Endothelial cell of umbilical vein (primary cell): ENCODE results near the gene PRKG1. TPM values are rescaled to one million over a fixed set of nuclear protein-coding genes. Genes with fewer than 3 reads are reported as not detected.

Experiments used
- BruUV-seq: library from RNA; stranded (reverse); fragments of 400-500 nt; replicated peaks from 2 replicates; lab custom pipeline; 2021; lab: Mats Ljungman, UMichigan
- CTCF ChIA-PET: fragments of 300-600, 350-600 bp; sonication (Branson Sonifier 250); formaldehyde crosslinking; loops from one replicate; lab custom pipeline; 2021; ENCODE audit warnings: antibody characterized with exemption, inconsistent platforms; lab: Charles Lee
- POLR2A ChIA-PET: fragments of 300-600, 350-600 bp; sonication (Branson Sonifier 250); formaldehyde crosslinking; loops from one replicate; lab custom pipeline; 2021; ENCODE audit warnings: antibody characterized with exemption, inconsistent platforms; lab: Charles Lee
- DNase-seq: peaks from one replicate; pipeline ENCODE4 v3.0.0-alpha.2; 2011; ENCODE audit warnings: low read depth, low spot score
- FAIRE-seq: peaks from 2 replicates; lab custom pipeline; 2011; peaks lifted over from hg19 to GRCh38; lab: Jason Lieb, UNC
- H2AFZ ChIP-seq: 2 replicates; pipeline ENCODE4 v1.6.0; 2012; ENCODE audit warnings: low read depth, low read length, control low read depth, inconsistent platforms
- H3K27ac ChIP-seq: 2 replicates; pipeline ENCODE4 v1.5.1; 2011; ENCODE audit warnings: low read depth, mild to moderate bottlenecking, control low read depth, low read length, moderate library complexity; ENCODE audit not compliant: insufficient read depth
- H3K27me3 ChIP-seq, 2 experiments: 2 replicates each; pipeline versions ENCODE4 v1.6.0 to v1.6.1; 2011; ENCODE audit warnings: low read length in 2 of 2, mixed read lengths in 1 of 2; ENCODE audit not compliant: control insufficient read depth in 2 of 2, insufficient read depth in 2 of 2
- H3K36me3 ChIP-seq, 2 experiments: 2 replicates in 1 of 2; 3 replicates in 1 of 2; pipeline ENCODE4 v1.5.1; 2011; ENCODE audit warnings: low read length in 2 of 2, mild to moderate bottlenecking in 1 of 2, moderate library complexity in 1 of 2; ENCODE audit not compliant: control insufficient read depth in 2 of 2, insufficient read depth in 2 of 2; ENCODE audit errors: extremely low read depth in 1 of 2
- H3K4me1 ChIP-seq: 3 replicates; pipeline ENCODE4 v1.5.1; 2011; ENCODE audit warnings: mild to moderate bottlenecking, low read length; ENCODE audit not compliant: control insufficient read depth, insufficient read depth; ENCODE audit errors: extremely low read depth
- H3K4me2 ChIP-seq: 2 replicates; pipeline ENCODE4 v1.6.1; 2011; ENCODE audit warnings: low read length, control low read depth, mixed read lengths; ENCODE audit not compliant: insufficient read depth
- H3K4me3 ChIP-seq, 3 experiments: fragments of 200-600 bp in 1 of 3; sonication (generic), shearing (Covaris generic) in 1 of 3; replicated peaks in 1 of 3; 2 replicates each; pipeline ENCODE4 v1.5.1; 2011 to 2016; ENCODE audit warnings: control low read depth in 3 of 3, low read length in 3 of 3, mild to moderate bottlenecking in 2 of 3, inconsistent platforms in 1 of 3, low read depth in 1 of 3, moderate library complexity in 1 of 3; ENCODE audit not compliant: insufficient read depth in 1 of 3
- H3K79me2 ChIP-seq: 2 replicates; pipeline ENCODE4 v1.6.0; 2012; ENCODE audit warnings: low read length, inconsistent platforms; ENCODE audit not compliant: control insufficient read depth, insufficient read depth
- H3K9ac ChIP-seq: replicated peaks from 2 replicates; pipeline ENCODE3; 2011; ENCODE audit warnings: low read length, control low read depth; ENCODE audit not compliant: insufficient read depth; ENCODE audit errors: extremely low read depth
- H3K9me1 ChIP-seq: replicated peaks from 3 replicates; pipeline ENCODE4 v1.6.0; 2011; ENCODE audit warnings: mild to moderate bottlenecking, low read length; ENCODE audit not compliant: control insufficient read depth, insufficient read depth; ENCODE audit errors: extremely low read depth
- H3K9me3 ChIP-seq: replicated peaks from 2 replicates; pipeline ENCODE4 v1.5.1; 2012; ENCODE audit warnings: low read length, inconsistent platforms; ENCODE audit not compliant: control insufficient read depth, insufficient read depth
- H4K20me1 ChIP-seq: replicated peaks from 2 replicates; pipeline ENCODE3; 2011; ENCODE audit warnings: mild to moderate bottlenecking, low read length; ENCODE audit not compliant: control insufficient read depth, insufficient read depth; ENCODE audit errors: extremely low read depth
- CTCF ChIP-seq, 2 donors: IDR thresholded peaks; 1 replicate in 1 of 2; 2 replicates in 1 of 2; pipeline ENCODE4 v1.5.1; 2011; ENCODE audit warnings: low read length in 2 of 2, mild to moderate bottlenecking in 2 of 2, moderate library complexity in 2 of 2, control low read depth in 1 of 2, inconsistent platforms in 1 of 2, low read depth in 1 of 2; ENCODE audit not compliant: insufficient read depth in 1 of 2; ENCODE audit errors: extremely low read depth in 1 of 2
- EZH2 ChIP-seq: IDR thresholded peaks from 2 replicates; pipeline ENCODE4 v1.6.1; 2012; ENCODE audit warnings: borderline replicate concordance, low read depth, mild to moderate bottlenecking, moderate library complexity, low read length, inconsistent platforms; ENCODE audit not compliant: severe bottlenecking
- FOS ChIP-seq: IDR thresholded peaks from 2 replicates; pipeline ENCODE4 v1.6.1; 2011; ENCODE audit warnings: mild to moderate bottlenecking, low read length, moderate library complexity, borderline replicate concordance; ENCODE audit not compliant: insufficient read depth
- GATA2 ChIP-seq: IDR thresholded peaks from 2 replicates; pipeline ENCODE4 v1.7.0; 2011; ENCODE audit warnings: low read depth, mild to moderate bottlenecking, moderate library complexity, mixed read lengths, low read length; ENCODE audit not compliant: insufficient read length, insufficient read depth
- JUN ChIP-seq: IDR thresholded peaks from 2 replicates; pipeline ENCODE4 v1.6.1; 2011; ENCODE audit warnings: borderline replicate concordance, low read depth; ENCODE audit not compliant: insufficient read length, insufficient read depth
- MAX ChIP-seq: IDR thresholded peaks from 2 replicates; pipeline ENCODE4 v1.6.1; 2011; ENCODE audit not compliant: insufficient read depth, insufficient read length
- MYC ChIP-seq: IDR thresholded peaks from one replicate; pipeline ENCODE4 v1.6.1; 2011; ENCODE audit warnings: mild to moderate bottlenecking, low read depth, low read length
- POLR2A ChIP-seq: IDR thresholded peaks from 2 replicates; pipeline ENCODE4 v1.6.1; 2012; ENCODE audit warnings: low read depth, mild to moderate bottlenecking, control low read depth, low read length
- POLR2AphosphoS5 ChIP-seq: IDR thresholded peaks from 2 replicates; pipeline ENCODE4 v1.6.1; 2012; ENCODE audit warnings: low read depth, mild to moderate bottlenecking, control low read depth, low read length, moderate library complexity; ENCODE audit not compliant: insufficient read depth
- dilution Hi-C: fragments of 300-500 bp; cut with MboI; formaldehyde crosslinking; loops from one replicate; pipeline ENCODE4 v1.15.0; 2019; ENCODE audit warnings: low sequenced_read_pairs; ENCODE audit not compliant: extremely low pct_ligation_motif_present
- intact Hi-C: fragments of 100-400 bp; cut with micrococcal nuclease; formaldehyde crosslinking; loops from one replicate; pipeline ENCODE4 v1.10.0; 2022
- polyA plus RNA-seq, 4 experiments: library from polyadenylated mRNA; depleted of rRNA in 3 of 4; stranded (reverse) in 3 of 4; unstranded in 1 of 4; fragments of >200 nt; gene quantifications; 2 replicates each; pipeline versions ENCODE4 v1.2.1 to v1.2.3, GENCODE V29; 2011 to 2012; ENCODE audit warnings: missing spikeins in 1 of 4
- total RNA-seq: library from RNA; stranded (reverse); gene quantifications from 2 replicates; pipeline ENCODE4 v1.2.3, GENCODE V29; 2021

PRKG1 gene
- total and polyA plus RNA-seq, 2 donors (not counting 3 experiments of a cell fraction or from before 2014, with no cell fraction given), result 0.01 to 0.18 TPM

- POLR2A ChIA-PET, result no interaction called here
- CTCF ChIA-PET, result interaction anchor here (1.2 kb wide), 1 partner anchor 49 kb away, joined by 3 read pairs; no protein-coding TSS in a partner anchor
- no peak overlapping the region for H3K27ac ChIP-seq
- no peak overlapping the region for H3K4me2 ChIP-seq
- no peak overlapping the region for H2AFZ ChIP-seq
- BruUV-seq, result no TSS peak
- H3K9me3 ChIP-seq, result no peaks in the 10 kb centered on the region
- FAIRE-seq, result no peak
- intact Hi-C loops (no loop called here), dilution Hi-C loops (no loop called here)
- H4K20me1 ChIP-seq, result no peaks in the 10 kb centered on the region
- H3K9ac ChIP-seq, result no peak overlapping the region
- H3K9me1 ChIP-seq, result no peaks in the 10 kb centered on the region
- H3K4me3 ChIP-seq, result no peak overlapping the region
- DNase-seq, result no peak
- no peaks in the 10 kb centered on the region for H3K36me3 ChIP-seq
- TF ChIP-seq JUN, result no peak
- no peak for TF ChIP-seq FOS
- TF ChIP-seq GATA2, result no peak
- no peak for TF ChIP-seq POLR2A
- no peak for TF ChIP-seq MAX
- no peak for TF ChIP-seq EZH2
- no peak for TF ChIP-seq POLR2AphosphoS5
- no peak for TF ChIP-seq CTCF (IDR thresholded peaks at IDR 0.05; ENCODE audit: extremely low read depth in 1 of 2, insufficient read depth in 1 of 2, low read depth in 1 of 2, low read length in 2 of 2)
- TF ChIP-seq MYC, result no peak
- H3K27me3 ChIP-seq, result no peaks in the 10 kb centered on the region
- no peaks in the 10 kb centered on the region for H3K4me1 ChIP-seq
- H3K79me2 ChIP-seq, result no peaks in the 10 kb centered on the region
Observed at GRCh38 chr10:51875610-51876009, 801.3 kb downstream of the PRKG1 start.
